SH-SY5Y (cell line): ENCODE results near the gene MADD.

Experiments
- GATA2 ChIP-seq: IDR thresholded peaks from 2 replicates; pipeline ENCODE4 v1.6.1; 2011; ENCODE audit warnings: mild to moderate bottlenecking, low read depth, low read length
- GATA3 ChIP-seq: IDR thresholded peaks from 2 replicates; pipeline ENCODE4 v1.6.1; 2011; ENCODE audit warnings: low read depth, mild to moderate bottlenecking, low read length, moderate library complexity

GRCh38 chr11:47284151-47284550, 14.2 kb downstream of the MADD start:
- TF ChIP-seq GATA2 (no peak), GATA3 (no peak)
